ENCODE measurements around the gene EVC2. TPM values are rescaled to one million over a fixed set of nuclear protein-coding genes. Genes with fewer than 3 reads are reported as not detected.

The EVC2 gene
- total and polyA plus RNA-seq, 2 of the 13 experiments (the other 11 are each of a cell fraction or from before 2014, with no cell fraction given) = not detected

- in situ Hi-C loops (cut with HindIII; ENCODE audit: extremely low pct_ligation_motif_present, low pct_unique_long_range_greater_than_20kb) = no loop called here
- H3K27ac ChIP-seq (ENCODE audit: extremely low read length, insufficient read depth, low read length) = no peak overlapping the region
- H3K4me2 ChIP-seq (ENCODE audit: low read depth, low read length) = no peak overlapping the region
- no peak overlapping the region for H3K9ac ChIP-seq (ENCODE audit: insufficient read depth, low read depth, low read length)
- peaks cover 3 to 14% of the 10 kb centered on the region in 2 experiments; a peak in 2 of 5 replicates for H3K27me3 ChIP-seq (ENCODE audit: control insufficient read depth in 1 of 2, insufficient read depth in 2 of 2, low read length in 2 of 2)
- no peak overlapping the region for H2AFZ ChIP-seq (ENCODE audit: low read length)
- no peaks in the 10 kb centered on the region for H4K20me1 ChIP-seq (ENCODE audit: insufficient read depth, low read length)
- no peaks in the 10 kb centered on the region for H3K9me3 ChIP-seq (ENCODE audit: low read length)
- no peaks in the 10 kb centered on the region for H3K36me3 ChIP-seq (replicated peaks in 1 of 2; ENCODE audit: control insufficient read depth in 1 of 2, insufficient read depth in 2 of 2, low read length in 2 of 2)
- ChIA-PET CTCF (ENCODE audit: low intra/inter-chr PET ratio, low total read pairs) (no interaction called here), POLR2A (no interaction called here)
- ATAC-seq (no peak), DNase-seq (ENCODE audit: low spot score) (no peak), FAIRE-seq (no peak)
- H3K4me3 ChIP-seq (replicated peaks in 1 of 3; ENCODE audit: insufficient read depth in 1 of 3, low read depth in 2 of 3, low read length in 3 of 3) = no peak overlapping the region
- intact Hi-C loops (cut with micrococcal nuclease; ENCODE audit: unreplicated experiment) = no loop called here
- TF ChIP-seq KMT2B (CRISPR knock-in tag; IDR thresholded peaks at IDR 0.05) = no peak
- TF ChIP-seq ZNF598 (CRISPR knock-in tag; IDR thresholded peaks at IDR 0.05; ENCODE audit: borderline replicate concordance) = no peak
- no peak for TF ChIP-seq SP2 (CRISPR knock-in tag; IDR thresholded peaks at IDR 0.05)
- no peak for TF ChIP-seq SMYD3 (CRISPR knock-in tag; IDR thresholded peaks at IDR 0.05)
- TF ChIP-seq HDAC1 (CRISPR knock-in tag; IDR thresholded peaks at IDR 0.05) = no peak
- no peak for TF ChIP-seq CENPBD1 (CRISPR knock-in tag; IDR thresholded peaks at IDR 0.05; ENCODE audit: borderline replicate concordance, low read depth)
- TF ChIP-seq MLXIP (CRISPR knock-in tag; IDR thresholded peaks at IDR 0.05; ENCODE audit: borderline replicate concordance) = no peak
- no peaks in the 10 kb centered on the region for H3K4me1 ChIP-seq (ENCODE audit: insufficient read depth, low read length)
- 34% methylated on average over 4 of the region's 5 CpGs for WGBS (ENCODE audit: low lambda C conversion rate)
- no TSS peak for BruUV-seq (replicated peaks)
- no peaks in the 10 kb centered on the region for H3K79me2 ChIP-seq (ENCODE audit: insufficient read depth, low read length)
Observed at GRCh38 chr4:5574386-5574785, 134.0 kb downstream of the EVC2 start.
